HCT116 (cell line): Measurements from ENCODE around the gene C5orf63. TPM values are rescaled to one million over a fixed set of nuclear protein-coding genes. Genes with fewer than 3 reads are reported as not detected.

Source experiments
- ATAC-seq: fragments of 200-7000 bp; cut with Tn5 transposase; 2 replicates; pipeline ENCODE4 v1.9.1; 2020; ENCODE audit warnings: mild to moderate bottlenecking, moderate library complexity
- BruUV-seq: library from RNA; stranded (reverse); fragments of 400-500 nt; replicated peaks from 2 replicates; lab custom pipeline; 2021; lab: Mats Ljungman, UMichigan
- CTCF ChIA-PET: fragments of 300-600 bp; sonication (Branson Sonifier 250); formaldehyde crosslinking; loops from one replicate; lab custom pipeline; 2021; ENCODE audit warnings: antibody characterized with exemption; lab: Charles Lee
- POLR2A ChIA-PET: fragments of 300-600, 350-600 bp; sonication (Branson Sonifier 250); formaldehyde crosslinking; loops from one replicate; lab custom pipeline; 2021; ENCODE audit warnings: antibody characterized with exemption; lab: Charles Lee
- RAD21 ChIA-PET, 2 experiments: fragments of 300-600 bp; sonication (Branson Sonifier 250); formaldehyde crosslinking; loops; one replicate each; lab custom pipeline; 2023; ENCODE audit warnings: low total read pairs in 2 of 2; ENCODE audit not compliant: uncharacterized antibody in 2 of 2, unreplicated experiment in 2 of 2, low non-redundant PET in 1 of 2; lab: Charles Lee
- DNase-seq: peaks from one replicate; pipeline ENCODE4 v3.0.0-alpha.2; 2010; ENCODE audit warnings: low read depth, low spot score
- H2AFZ ChIP-seq: fragments of 200-600 bp; shearing (Covaris generic), sonication (generic); 2 replicates; pipeline ENCODE4 v1.6.1; 2017; ENCODE audit warnings: low read depth, mixed run types, mixed read lengths, antibody characterized with exemption, low read length; ENCODE audit not compliant: poor library complexity, severe bottlenecking
- H3K27ac ChIP-seq: 2 replicates; pipeline ENCODE4 v1.5.1; 2012; ENCODE audit warnings: low read depth, low read length
- H3K27me3 ChIP-seq: fragments of 200-600 bp; sonication (generic); 2 replicates; pipeline ENCODE4 v1.6.1; 2016; ENCODE audit warnings: mixed run types, low read length, mixed read lengths; ENCODE audit not compliant: insufficient read depth
- H3K36me3 ChIP-seq, 2 experiments: fragments of 200-500 bp in 1 of 2; fragments of 200-600 bp in 1 of 2; sonication (Bioruptor generic) in 1 of 2; sonication (generic) in 1 of 2; 2 replicates each; pipeline versions ENCODE4 v1.5.1 to v1.6.1; 2014 to 2016; ENCODE audit warnings: low read length in 2 of 2, inconsistent platforms in 1 of 2, mixed read lengths in 1 of 2, mixed run types in 1 of 2; ENCODE audit not compliant: insufficient read depth in 2 of 2, control insufficient read depth in 1 of 2
- H3K4me1 ChIP-seq, 2 experiments: fragments of 200-600 bp in 1 of 2; sonication (generic) in 1 of 2; 2 replicates each; pipeline versions ENCODE4 v1.5.1 to v1.6.1; 2012 to 2017; ENCODE audit warnings: low read length in 2 of 2, inconsistent platforms in 1 of 2, mild to moderate bottlenecking in 1 of 2, mixed read lengths in 1 of 2, mixed run types in 1 of 2, moderate library complexity in 1 of 2; ENCODE audit not compliant: insufficient read depth in 2 of 2, control insufficient read depth in 1 of 2
- H3K4me2 ChIP-seq: fragments of 200-600 bp; sonication (generic); 2 replicates; pipeline ENCODE4 v1.6.1; 2017; ENCODE audit warnings: mixed run types, low read length, mixed read lengths
- H3K4me3 ChIP-seq, 2 experiments: fragments of 200-600 bp in 1 of 2; sonication (generic) in 1 of 2; replicated peaks in 1 of 2; 2 replicates each; pipeline ENCODE4 v1.5.1; 2011 to 2016; ENCODE audit warnings: low read length in 2 of 2, control low read depth in 1 of 2, low read depth in 1 of 2, mild to moderate bottlenecking in 1 of 2, mixed read lengths in 1 of 2, mixed run types in 1 of 2
- H3K79me2 ChIP-seq: fragments of 200-600 bp; sonication (generic); 2 replicates; pipeline ENCODE4 v1.6.1; 2017; ENCODE audit warnings: mild to moderate bottlenecking, mixed run types, low read length, moderate library complexity, mixed read lengths; ENCODE audit not compliant: insufficient read depth
- H3K9ac ChIP-seq: fragments of 200-600 bp; sonication (generic); 2 replicates; pipeline ENCODE4 v1.6.1; 2016; ENCODE audit warnings: low read length, mixed read lengths
- H3K9me2 ChIP-seq: fragments of 200-600 bp; sonication (generic), shearing (Covaris generic); 2 replicates; pipeline ENCODE4 v1.6.1; 2017; ENCODE audit warnings: mixed run types, mild to moderate bottlenecking, moderate library complexity; ENCODE audit not compliant: insufficient read depth
- H3K9me3 ChIP-seq, 2 experiments: fragments of 200-500 bp in 1 of 2; fragments of 200-600 bp in 1 of 2; sonication (Bioruptor generic) in 1 of 2; sonication (generic) in 1 of 2; 2 replicates each; pipeline ENCODE4 v1.6.1; 2014 to 2017; ENCODE audit warnings: low read length in 2 of 2, mixed read lengths in 2 of 2, inconsistent platforms in 1 of 2, low read depth in 1 of 2, mild to moderate bottlenecking in 1 of 2, mixed run types in 1 of 2, moderate library complexity in 1 of 2; ENCODE audit not compliant: control insufficient read depth in 1 of 2, insufficient read depth in 1 of 2
- H4K20me1 ChIP-seq: fragments of 200-600 bp; sonication (generic), shearing (Covaris generic); 2 replicates; pipeline ENCODE4 v1.6.1; 2017; ENCODE audit warnings: mixed run types, mild to moderate bottlenecking, moderate library complexity; ENCODE audit not compliant: insufficient read depth
- CBX3 ChIP-seq: IDR thresholded peaks from 2 replicates; pipeline ENCODE4 v1.6.1; 2012; ENCODE audit warnings: low read depth
- CEBPB ChIP-seq: IDR thresholded peaks from 2 replicates; pipeline ENCODE4 v1.6.1; 2012; ENCODE audit warnings: low read depth
- EGR1 ChIP-seq: IDR thresholded peaks from 2 replicates; pipeline ENCODE4 v1.6.1; 2012; ENCODE audit warnings: low read depth
- ELF1 ChIP-seq: IDR thresholded peaks from 2 replicates; pipeline ENCODE4 v1.6.1; 2012; ENCODE audit warnings: low read depth, borderline replicate concordance
- EZH2 ChIP-seq: fragments of 200-600 bp; sonication (generic); IDR thresholded peaks from 2 replicates; pipeline ENCODE4 v1.6.1; 2017; ENCODE audit warnings: antibody characterized with exemption, mixed run types
- EZH2phosphoT487 ChIP-seq: fragments of 200-600 bp; IDR thresholded peaks from 2 replicates; pipeline ENCODE4 v1.6.1; 2018; ENCODE audit warnings: antibody characterized with exemption, borderline replicate concordance
- FOSL1 ChIP-seq: IDR thresholded peaks from 2 replicates; pipeline ENCODE4 v1.6.1; 2012; ENCODE audit warnings: low read depth
- JUND ChIP-seq: IDR thresholded peaks from 2 replicates; pipeline ENCODE4 v1.6.1; 2012
- POLR2A ChIP-seq: IDR thresholded peaks from 2 replicates; pipeline ENCODE4 v1.7.0; 2011; ENCODE audit warnings: borderline replicate concordance; ENCODE audit not compliant: insufficient read depth, insufficient read length; ENCODE audit errors: extremely low read depth
- POLR2AphosphoS5 ChIP-seq: IDR thresholded peaks from 2 replicates; pipeline ENCODE4 v1.6.1; 2011; ENCODE audit warnings: mild to moderate bottlenecking, low read depth, low read length, moderate library complexity
- SIN3A ChIP-seq: IDR thresholded peaks from 2 replicates; pipeline ENCODE4 v1.6.1; 2012; ENCODE audit warnings: low read depth
- SRF ChIP-seq: IDR thresholded peaks from 2 replicates; pipeline ENCODE4 v1.6.1; 2012; ENCODE audit warnings: low read depth
- TCF7L2 ChIP-seq: IDR thresholded peaks from 2 replicates; pipeline ENCODE4 v1.7.0; 2011; ENCODE audit warnings: borderline replicate concordance, inconsistent platforms; ENCODE audit not compliant: insufficient read depth, insufficient read length; ENCODE audit errors: extremely low read depth
- YY1 ChIP-seq: IDR thresholded peaks from 2 replicates; pipeline ENCODE4 v1.6.1; 2011; ENCODE audit warnings: low read length, low read depth, moderate library complexity, mild to moderate bottlenecking; ENCODE audit not compliant: insufficient replicate concordance; ENCODE audit errors: extremely low read depth
- ZFX ChIP-seq: fragments of 450-650 bp; IDR thresholded peaks from 2 replicates; pipeline ENCODE4 v1.6.1; 2017
- ZNF274 ChIP-seq: fragments of 200-500 bp; sonication (Bioruptor generic); IDR thresholded peaks from 2 replicates; pipeline ENCODE4 v1.6.1; 2014; ENCODE audit warnings: mild to moderate bottlenecking, low read depth, low read length, inconsistent platforms
- intact Hi-C: fragments of 100-400 bp; cut with micrococcal nuclease; formaldehyde crosslinking; loops from 2 replicates; pipeline ENCODE4 v1.10.0; 2022
- total RNA-seq: library from RNA; stranded (reverse); gene quantifications from one replicate; pipeline ENCODE4 v1.2.1, GENCODE V29; 2021; ENCODE audit not compliant: unreplicated experiment
- TF ChIP-seq, protein P1 (sequence below): IDR thresholded peaks from 2 replicates; pipeline ENCODE4 v1.6.1; 2011; ENCODE audit warnings: mild to moderate bottlenecking, low read length, moderate library complexity; ENCODE audit not compliant: insufficient replicate concordance; ENCODE audit errors: extremely low read depth
- TF ChIP-seq, protein P2 (sequence below), 3 experiments: fragments of 200-600 bp in 1 of 3; sonication (generic) in 1 of 3; IDR thresholded peaks in 2 of 3; conservative IDR thresholded peaks in 1 of 3; 2 replicates each; pipeline ENCODE4 v1.5.1; 2012 to 2017; ENCODE audit warnings: low read depth in 2 of 3, low read length in 2 of 3, antibody characterized with exemption in 1 of 3, borderline replicate concordance in 1 of 3, control low read depth in 1 of 3, mild to moderate bottlenecking in 1 of 3, mixed read lengths in 1 of 3, mixed run types in 1 of 3, moderate library complexity in 1 of 3; ENCODE audit not compliant: insufficient read depth in 1 of 3
- TF ChIP-seq, protein P3 (sequence below): IDR thresholded peaks from 2 replicates; pipeline ENCODE4 v1.6.1; 2012
- TF ChIP-seq, protein P4 (sequence below): IDR thresholded peaks from 2 replicates; pipeline ENCODE4 v1.6.1; 2012

Gene C5orf63
- total RNA-seq, 1 experiment from 2014 or later, result 4.4 TPM

DNA sequence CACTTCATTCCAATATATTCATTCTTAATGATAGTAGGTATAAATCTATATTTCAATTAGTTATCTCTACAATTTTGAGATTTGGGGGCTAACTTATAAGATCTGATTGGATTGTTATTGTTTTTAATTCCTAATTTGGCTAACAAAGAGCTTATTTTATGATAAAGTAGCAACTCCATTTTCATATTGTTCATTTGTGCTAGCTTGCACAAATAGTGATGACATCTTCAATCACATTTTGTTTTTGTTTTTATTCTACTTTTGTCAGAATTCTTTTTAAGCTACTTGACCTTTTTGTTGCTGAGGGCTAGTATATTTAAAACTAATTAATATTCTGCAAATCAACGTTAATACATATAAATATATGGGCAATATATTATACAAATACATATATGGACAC, 65.8 kb downstream of the C5orf63 start:
- no TSS peak for BruUV-seq
- no peaks in the 10 kb centered on the region for H3K9me3 ChIP-seq
- no peak overlapping the region for H3K9ac ChIP-seq
- H4K20me1 ChIP-seq, result no peaks in the 10 kb centered on the region
- TF ChIP-seq POLR2AphosphoS5 (no peak), JUND (no peak), TCF7L2 (no peak), CEBPB (no peak), YY1 (no peak), EZH2phosphoT487 (no peak), ELF1 (no peak), CBX3 (no peak), POLR2A (no peak), SRF (no peak), EZH2 (no peak), FOSL1 (no peak), EGR1 (no peak), SIN3A (no peak), ZFX (no peak), ZNF274 (no peak)
- TF ChIP-seq, protein P1, sequence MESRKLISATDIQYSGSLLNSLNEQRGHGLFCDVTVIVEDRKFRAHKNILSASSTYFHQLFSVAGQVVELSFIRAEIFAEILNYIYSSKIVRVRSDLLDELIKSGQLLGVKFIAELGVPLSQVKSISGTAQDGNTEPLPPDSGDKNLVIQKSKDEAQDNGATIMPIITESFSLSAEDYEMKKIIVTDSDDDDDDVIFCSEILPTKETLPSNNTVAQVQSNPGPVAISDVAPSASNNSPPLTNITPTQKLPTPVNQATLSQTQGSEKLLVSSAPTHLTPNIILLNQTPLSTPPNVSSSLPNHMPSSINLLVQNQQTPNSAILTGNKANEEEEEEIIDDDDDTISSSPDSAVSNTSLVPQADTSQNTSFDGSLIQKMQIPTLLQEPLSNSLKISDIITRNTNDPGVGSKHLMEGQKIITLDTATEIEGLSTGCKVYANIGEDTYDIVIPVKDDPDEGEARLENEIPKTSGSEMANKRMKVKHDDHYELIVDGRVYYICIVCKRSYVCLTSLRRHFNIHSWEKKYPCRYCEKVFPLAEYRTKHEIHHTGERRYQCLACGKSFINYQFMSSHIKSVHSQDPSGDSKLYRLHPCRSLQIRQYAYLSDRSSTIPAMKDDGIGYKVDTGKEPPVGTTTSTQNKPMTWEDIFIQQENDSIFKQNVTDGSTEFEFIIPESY, result no peak
- TF ChIP-seq, protein P2, sequence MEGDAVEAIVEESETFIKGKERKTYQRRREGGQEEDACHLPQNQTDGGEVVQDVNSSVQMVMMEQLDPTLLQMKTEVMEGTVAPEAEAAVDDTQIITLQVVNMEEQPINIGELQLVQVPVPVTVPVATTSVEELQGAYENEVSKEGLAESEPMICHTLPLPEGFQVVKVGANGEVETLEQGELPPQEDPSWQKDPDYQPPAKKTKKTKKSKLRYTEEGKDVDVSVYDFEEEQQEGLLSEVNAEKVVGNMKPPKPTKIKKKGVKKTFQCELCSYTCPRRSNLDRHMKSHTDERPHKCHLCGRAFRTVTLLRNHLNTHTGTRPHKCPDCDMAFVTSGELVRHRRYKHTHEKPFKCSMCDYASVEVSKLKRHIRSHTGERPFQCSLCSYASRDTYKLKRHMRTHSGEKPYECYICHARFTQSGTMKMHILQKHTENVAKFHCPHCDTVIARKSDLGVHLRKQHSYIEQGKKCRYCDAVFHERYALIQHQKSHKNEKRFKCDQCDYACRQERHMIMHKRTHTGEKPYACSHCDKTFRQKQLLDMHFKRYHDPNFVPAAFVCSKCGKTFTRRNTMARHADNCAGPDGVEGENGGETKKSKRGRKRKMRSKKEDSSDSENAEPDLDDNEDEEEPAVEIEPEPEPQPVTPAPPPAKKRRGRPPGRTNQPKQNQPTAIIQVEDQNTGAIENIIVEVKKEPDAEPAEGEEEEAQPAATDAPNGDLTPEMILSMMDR (IDR thresholded peaks at IDR 0.05 in 2 of 3, conservative IDR thresholded peaks at IDR 0.05 in 1 of 3; ENCODE audit: borderline replicate concordance in 1 of 3, insufficient read depth in 1 of 3, low read depth in 2 of 3, low read length in 2 of 3), result no peak
- TF ChIP-seq, protein P3, sequence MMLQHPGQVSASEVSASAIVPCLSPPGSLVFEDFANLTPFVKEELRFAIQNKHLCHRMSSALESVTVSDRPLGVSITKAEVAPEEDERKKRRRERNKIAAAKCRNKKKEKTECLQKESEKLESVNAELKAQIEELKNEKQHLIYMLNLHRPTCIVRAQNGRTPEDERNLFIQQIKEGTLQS, result no peak
- TF ChIP-seq, protein P4, sequence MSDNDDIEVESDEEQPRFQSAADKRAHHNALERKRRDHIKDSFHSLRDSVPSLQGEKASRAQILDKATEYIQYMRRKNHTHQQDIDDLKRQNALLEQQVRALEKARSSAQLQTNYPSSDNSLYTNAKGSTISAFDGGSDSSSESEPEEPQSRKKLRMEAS, result no peak
- H3K79me2 ChIP-seq, result no peaks in the 10 kb centered on the region
- H3K9me2 ChIP-seq, result no peaks in the 10 kb centered on the region
- no peaks in the 10 kb centered on the region for H3K4me1 ChIP-seq
- H3K36me3 ChIP-seq, result no peaks in the 10 kb centered on the region
- no peak for ATAC-seq
- no peak overlapping the region for H3K4me2 ChIP-seq
- intact Hi-C loops, result no loop called here
- POLR2A ChIA-PET, result no interaction called here
- DNase-seq, result no peak
- H3K27me3 ChIP-seq, result no peaks in the 10 kb centered on the region
- RAD21 ChIA-PET, result no interaction called here
- no peak overlapping the region for H2AFZ ChIP-seq
- H3K4me3 ChIP-seq, result no peak overlapping the region
- CTCF ChIA-PET, result no interaction called here
- no peak overlapping the region for H3K27ac ChIP-seq
